Fibroblast of mammary gland (primary cell): ENCODE results near the gene DOCK4.

ENCODE experiments used
- DNase-seq: peaks from one replicate; pipeline ENCODE4 v3.0.0-alpha.2; 2010; ENCODE audit warnings: low read depth
- H3K4me3 ChIP-seq: 2 replicates; pipeline ENCODE4 v1.5.1; 2011; ENCODE audit warnings: low read depth, mild to moderate bottlenecking, low read length, moderate library complexity; ENCODE audit not compliant: control insufficient read depth
- CTCF ChIP-seq: conservative IDR thresholded peaks from 2 replicates; pipeline ENCODE4 v1.5.1; 2011; ENCODE audit warnings: low read depth, low read length, inconsistent platforms; ENCODE audit not compliant: control insufficient read depth, insufficient read depth

The DOCK4 gene

GRCh38 chr7:112025556-112025955, 180.6 kb downstream of the DOCK4 start:
- DNase-seq, result no peak
- no peak for TF ChIP-seq CTCF
- H3K4me3 ChIP-seq, result no peak overlapping the region

GRCh38 chr7:112023786-112024185, 182.4 kb downstream of the DOCK4 start:
- no peak for TF ChIP-seq CTCF

GRCh38 chr7:112023282-112023681, 182.9 kb downstream of the DOCK4 start:
- no peak for TF ChIP-seq CTCF
- H3K4me3 ChIP-seq, result no peak overlapping the region
- no peak for DNase-seq

More at GRCh38 chr7:112023786-112024185, 182.4 kb downstream of the DOCK4 start:
- DNase-seq, result no peak
- H3K4me3 ChIP-seq, result no peak overlapping the region

GRCh38 chr7:112022128-112022527, 184.1 kb downstream of the DOCK4 start:
- no peak overlapping the region for H3K4me3 ChIP-seq
- no peak for DNase-seq
- no peak for TF ChIP-seq CTCF

- no peak for DNase-seq
- no peak for TF ChIP-seq CTCF
Measured at GRCh38 chr7:112021379-112022044, 184.7 kb downstream of the DOCK4 start.

GRCh38 chr7:112020800-112021199, 185.4 kb downstream of the DOCK4 start:
- no peak for TF ChIP-seq CTCF
- no peak overlapping the region for H3K4me3 ChIP-seq
- no peak for DNase-seq

More at GRCh38 chr7:112021379-112022044, 184.7 kb downstream of the DOCK4 start:
- H3K4me3 ChIP-seq, result no peak overlapping the region
